ENCODE measurements around the gene APOO. TPM values are rescaled to one million over a fixed set of nuclear protein-coding genes. Genes with fewer than 3 reads are reported as not detected.

APOO gene
- total RNA-seq, 3 donors from 2014 or later (not counting 1 experiment from before 2014, with no cell fraction given), result 8.8 to 13.0 (median 10.0) TPM

DNA sequence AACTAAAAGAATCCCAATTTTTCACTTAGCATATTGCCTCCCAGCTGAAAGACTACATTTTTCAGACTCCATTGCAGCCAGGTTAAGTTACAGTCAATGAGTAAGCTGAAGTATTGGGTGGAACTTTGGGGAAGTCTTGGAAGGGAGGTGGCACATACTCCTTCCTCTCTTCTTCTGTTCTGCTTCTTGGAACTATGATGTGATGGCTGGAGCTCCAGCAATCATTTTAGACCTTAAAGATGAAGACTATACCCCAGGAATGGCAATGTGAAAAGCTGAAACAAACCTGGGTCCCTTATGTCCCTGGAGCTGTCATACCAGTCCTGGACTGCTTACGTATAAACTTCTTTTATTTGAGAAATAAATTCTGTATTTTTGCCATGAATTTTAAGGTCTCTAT, 93.9 kb downstream of the APOO start:
- intact Hi-C loops (cut with micrococcal nuclease), result no loop called here
- TF ChIP-seq, protein P1, sequence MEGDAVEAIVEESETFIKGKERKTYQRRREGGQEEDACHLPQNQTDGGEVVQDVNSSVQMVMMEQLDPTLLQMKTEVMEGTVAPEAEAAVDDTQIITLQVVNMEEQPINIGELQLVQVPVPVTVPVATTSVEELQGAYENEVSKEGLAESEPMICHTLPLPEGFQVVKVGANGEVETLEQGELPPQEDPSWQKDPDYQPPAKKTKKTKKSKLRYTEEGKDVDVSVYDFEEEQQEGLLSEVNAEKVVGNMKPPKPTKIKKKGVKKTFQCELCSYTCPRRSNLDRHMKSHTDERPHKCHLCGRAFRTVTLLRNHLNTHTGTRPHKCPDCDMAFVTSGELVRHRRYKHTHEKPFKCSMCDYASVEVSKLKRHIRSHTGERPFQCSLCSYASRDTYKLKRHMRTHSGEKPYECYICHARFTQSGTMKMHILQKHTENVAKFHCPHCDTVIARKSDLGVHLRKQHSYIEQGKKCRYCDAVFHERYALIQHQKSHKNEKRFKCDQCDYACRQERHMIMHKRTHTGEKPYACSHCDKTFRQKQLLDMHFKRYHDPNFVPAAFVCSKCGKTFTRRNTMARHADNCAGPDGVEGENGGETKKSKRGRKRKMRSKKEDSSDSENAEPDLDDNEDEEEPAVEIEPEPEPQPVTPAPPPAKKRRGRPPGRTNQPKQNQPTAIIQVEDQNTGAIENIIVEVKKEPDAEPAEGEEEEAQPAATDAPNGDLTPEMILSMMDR (IDR thresholded peaks at IDR 0.05), result no peak
- DNase-seq, result no peak
- Histone ChIP-seq H3K27ac (ENCODE audit: low read length) (no peak overlapping the region), H3K4me3 (ENCODE audit: low read length) (no peak overlapping the region), H3K4me1 (ENCODE audit: control insufficient read depth, insufficient read depth, low read length) (peaks cover 8% of the 10 kb centered on the region), H3K9me3 (ENCODE audit: control insufficient read depth, insufficient read depth, low read length) (no peaks in the 10 kb centered on the region), H3K36me3 (ENCODE audit: control insufficient read depth, insufficient read depth, low read length) (no peaks in the 10 kb centered on the region), H3K27me3 (ENCODE audit: control insufficient read depth, insufficient read depth, low read length) (no peaks in the 10 kb centered on the region)
- Mint-ChIP-seq H3K9me3 (no peaks in the 10 kb centered on the region), H3K36me3 (no peaks in the 10 kb centered on the region), H3K27ac (no peak overlapping the region), H3K4me1 (no peaks in the 10 kb centered on the region), H3K27me3 (ENCODE audit: low read depth in 2 of 2) (peaks cover 0 to 11% of the 10 kb centered on the region in 2 donors), H3K4me3 (no peak overlapping the region)
- 100% methylated on average over 1 of the region's 1 CpG for WGBS (ENCODE audit: insufficient coverage)
- ATAC-seq, result no peak

DNA sequence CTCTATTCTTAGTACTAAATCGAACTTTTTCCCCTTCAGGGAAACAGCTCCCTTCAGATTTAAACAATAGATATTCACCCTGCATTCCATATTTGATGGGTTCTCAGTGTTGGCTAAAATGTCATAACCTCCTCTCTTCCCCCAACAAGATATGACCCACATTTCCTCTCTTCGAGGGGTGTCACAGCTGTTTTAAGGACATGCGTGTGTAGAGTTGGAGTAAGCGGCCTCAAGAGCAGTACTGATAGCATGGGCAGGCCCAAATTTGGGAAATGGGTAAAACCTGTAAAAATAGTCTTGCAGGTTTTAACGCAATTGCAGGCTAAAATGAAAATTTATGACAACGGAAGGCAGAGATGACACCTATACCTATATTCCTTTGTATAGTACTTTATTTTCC, 96.1 kb downstream of the APOO start:
- Mint-ChIP-seq H3K36me3 (no peaks in the 10 kb centered on the region), H3K4me1 (no peaks in the 10 kb centered on the region), H3K27me3 (ENCODE audit: low read depth in 2 of 2) (peaks cover 0 to 11% of the 10 kb centered on the region in 2 donors), H3K9me3 (no peaks in the 10 kb centered on the region), H3K27ac (no peak overlapping the region), H3K4me3 (no peak overlapping the region)
- TF ChIP-seq, protein P1 (IDR thresholded peaks at IDR 0.05), result no peak
- Histone ChIP-seq H3K4me3 (ENCODE audit: low read length) (no peak overlapping the region), H3K9me3 (ENCODE audit: control insufficient read depth, insufficient read depth, low read length) (no peaks in the 10 kb centered on the region), H3K36me3 (ENCODE audit: control insufficient read depth, insufficient read depth, low read length) (no peaks in the 10 kb centered on the region), H3K27me3 (ENCODE audit: control insufficient read depth, insufficient read depth, low read length) (no peaks in the 10 kb centered on the region), H3K4me1 (ENCODE audit: control insufficient read depth, insufficient read depth, low read length) (no peaks in the 10 kb centered on the region), H3K27ac (ENCODE audit: low read length) (no peak overlapping the region)
- no peak for DNase-seq
- 80% methylated on average over 1 of the region's 6 CpGs for WGBS (ENCODE audit: insufficient coverage)
- no peak for ATAC-seq
- intact Hi-C loops (cut with micrococcal nuclease), result no loop called here

DNA sequence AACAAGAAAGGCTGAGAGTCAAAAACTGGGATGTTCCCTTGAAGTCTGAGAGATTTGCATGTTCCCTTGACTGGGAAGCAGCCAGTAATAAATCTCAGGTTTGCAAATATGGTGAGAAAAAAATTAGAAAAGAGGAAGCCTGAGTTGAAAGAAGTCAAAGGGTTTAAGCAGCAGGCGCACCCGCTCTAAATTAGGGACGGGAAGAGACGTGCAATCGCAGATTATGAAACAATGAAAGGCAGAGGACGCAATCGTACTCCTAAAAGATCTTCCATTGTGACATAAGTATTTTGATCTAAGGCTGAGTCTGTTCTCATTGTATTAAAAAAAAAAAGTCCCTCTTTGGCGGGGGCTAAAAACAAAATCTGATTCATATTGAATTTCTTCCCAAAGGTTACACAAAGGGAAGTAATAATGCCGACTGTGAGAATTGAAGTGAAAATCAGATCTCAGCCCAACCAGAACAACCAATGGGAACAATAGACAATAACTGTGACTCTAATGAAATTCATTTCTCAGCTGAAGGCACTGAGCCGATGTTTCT, 96.6 kb downstream of the APOO start:
- H3K4me3 Mint-ChIP-seq, result no peak overlapping the region
- no peak overlapping the region for H3K27ac Mint-ChIP-seq
- DNase-seq, result no peak
- no peaks in the 10 kb centered on the region for H3K36me3 Mint-ChIP-seq
- peaks cover 0 to 11% of the 10 kb centered on the region in 2 donors for H3K27me3 Mint-ChIP-seq (ENCODE audit: low read depth in 2 of 2)
- Histone ChIP-seq H3K4me1 (ENCODE audit: control insufficient read depth, insufficient read depth, low read length) (no peaks in the 10 kb centered on the region), H3K9me3 (ENCODE audit: control insufficient read depth, insufficient read depth, low read length) (no peaks in the 10 kb centered on the region), H3K27me3 (ENCODE audit: control insufficient read depth, insufficient read depth, low read length) (no peaks in the 10 kb centered on the region), H3K36me3 (ENCODE audit: control insufficient read depth, insufficient read depth, low read length) (no peaks in the 10 kb centered on the region), H3K27ac (ENCODE audit: low read length) (no peak overlapping the region), H3K4me3 (ENCODE audit: low read length) (no peak overlapping the region)
- no peaks in the 10 kb centered on the region for H3K9me3 Mint-ChIP-seq
- TF ChIP-seq, protein P1 (IDR thresholded peaks at IDR 0.05), result no peak
- WGBS (ENCODE audit: insufficient coverage), result 6% methylated on average over 6 of the region's 10 CpGs
- intact Hi-C loops (cut with micrococcal nuclease), result no loop called here
- ATAC-seq, result no peak
- no peaks in the 10 kb centered on the region for H3K4me1 Mint-ChIP-seq

DNA sequence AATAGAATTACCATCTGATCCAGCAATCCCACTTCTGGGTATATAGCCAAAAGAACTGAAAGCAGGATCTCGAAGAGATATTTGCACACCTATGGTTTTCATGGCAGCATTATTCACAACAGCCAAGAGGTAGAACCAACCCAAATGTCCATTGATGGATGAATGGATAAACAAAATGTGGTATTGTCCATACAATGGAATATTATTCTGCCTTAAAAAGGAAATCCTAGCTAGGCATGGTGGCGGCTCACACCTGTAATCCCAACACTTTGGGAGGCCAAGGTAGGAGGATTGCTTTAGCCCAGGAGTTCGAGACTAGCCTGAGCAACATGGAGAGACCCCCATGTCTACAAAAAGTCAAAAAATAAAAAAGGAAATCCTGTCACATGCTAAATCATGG, 97.5 kb downstream of the APOO start:
- no peaks in the 10 kb centered on the region for H3K27me3 ChIP-seq (ENCODE audit: control insufficient read depth, insufficient read depth, low read length)
- TF ChIP-seq, protein P1 (IDR thresholded peaks at IDR 0.05), result no peak
- ATAC-seq (no peak), DNase-seq (no peak)
- H3K4me3 ChIP-seq (ENCODE audit: low read length), result no peak overlapping the region
- Mint-ChIP-seq H3K36me3 (no peaks in the 10 kb centered on the region), H3K4me3 (no peak overlapping the region), H3K27ac (no peak overlapping the region), H3K4me1 (no peaks in the 10 kb centered on the region), H3K9me3 (no peaks in the 10 kb centered on the region), H3K27me3 (ENCODE audit: low read depth in 2 of 2) (peaks cover 0 to 11% of the 10 kb centered on the region in 2 donors)
- intact Hi-C loops (cut with micrococcal nuclease), result no loop called here
- no peak overlapping the region for H3K27ac ChIP-seq (ENCODE audit: low read length)
- 100% methylated on average over 2 of the region's 3 CpGs for WGBS (ENCODE audit: insufficient coverage)
- H3K4me1 ChIP-seq (ENCODE audit: control insufficient read depth, insufficient read depth, low read length), result no peaks in the 10 kb centered on the region
- H3K9me3 ChIP-seq (ENCODE audit: control insufficient read depth, insufficient read depth, low read length), result no peaks in the 10 kb centered on the region
- H3K36me3 ChIP-seq (ENCODE audit: control insufficient read depth, insufficient read depth, low read length), result no peaks in the 10 kb centered on the region
